ENCODE measurements around the gene PTPRM.

Gene PTPRM

GRCh38 chr18:7974200-7974874 lies 407.2 kb downstream of the PTPRM start:
- DNase-seq, result no peak

GRCh38 chr18:7977897-7978296 lies 410.8 kb downstream of the PTPRM start:
- no peak for DNase-seq

DNA sequence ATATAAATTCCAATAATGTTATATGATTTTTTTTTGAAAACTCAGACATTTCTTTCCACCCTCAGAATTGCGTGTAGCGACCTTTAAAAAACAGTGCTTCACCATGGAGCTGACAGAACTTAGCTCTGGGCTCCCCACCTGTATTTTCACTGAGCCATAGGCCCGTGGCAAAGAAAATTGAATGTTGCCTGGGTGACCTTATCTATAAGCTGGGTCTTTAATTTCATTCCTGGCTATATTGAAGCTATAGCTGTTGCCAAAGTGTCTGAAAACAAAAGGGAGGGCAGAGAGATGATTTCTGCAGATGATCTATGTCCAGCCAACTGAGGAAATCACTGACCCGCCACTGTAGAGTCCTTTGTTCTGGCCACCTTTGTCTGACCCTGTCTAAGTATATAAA lies 411.7 kb downstream of the PTPRM start:
- no peak for DNase-seq

GRCh38 chr18:7979714-7980113 lies 412.6 kb downstream of the PTPRM start:
- no peak for DNase-seq

DNA sequence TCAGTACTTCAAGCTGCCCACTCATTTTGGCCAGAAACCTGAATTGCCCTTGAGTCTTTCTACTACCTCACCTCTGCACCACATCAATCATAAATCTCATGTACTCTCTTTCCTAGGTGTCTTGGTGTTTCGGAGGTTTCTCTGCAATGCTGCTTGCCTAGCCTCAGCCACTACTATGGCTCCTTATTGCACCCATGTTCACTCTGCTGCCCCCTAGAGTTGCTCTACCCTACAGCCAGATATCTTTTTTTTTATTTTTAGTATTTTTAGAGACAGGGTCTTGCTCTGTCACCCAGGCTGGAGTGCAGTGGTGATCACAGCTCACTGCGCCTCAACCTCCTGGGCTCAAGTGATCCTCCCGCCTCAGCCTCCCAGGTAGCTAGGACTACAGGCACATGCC lies 413.0 kb downstream of the PTPRM start:
- DNase-seq, result no peak

- no peak for DNase-seq
Observed at GRCh38 chr18:7980656-7981055, 413.5 kb downstream of the PTPRM start.

GRCh38 chr18:7982216-7982615 lies 415.1 kb downstream of the PTPRM start:
- no peak for DNase-seq

DNA sequence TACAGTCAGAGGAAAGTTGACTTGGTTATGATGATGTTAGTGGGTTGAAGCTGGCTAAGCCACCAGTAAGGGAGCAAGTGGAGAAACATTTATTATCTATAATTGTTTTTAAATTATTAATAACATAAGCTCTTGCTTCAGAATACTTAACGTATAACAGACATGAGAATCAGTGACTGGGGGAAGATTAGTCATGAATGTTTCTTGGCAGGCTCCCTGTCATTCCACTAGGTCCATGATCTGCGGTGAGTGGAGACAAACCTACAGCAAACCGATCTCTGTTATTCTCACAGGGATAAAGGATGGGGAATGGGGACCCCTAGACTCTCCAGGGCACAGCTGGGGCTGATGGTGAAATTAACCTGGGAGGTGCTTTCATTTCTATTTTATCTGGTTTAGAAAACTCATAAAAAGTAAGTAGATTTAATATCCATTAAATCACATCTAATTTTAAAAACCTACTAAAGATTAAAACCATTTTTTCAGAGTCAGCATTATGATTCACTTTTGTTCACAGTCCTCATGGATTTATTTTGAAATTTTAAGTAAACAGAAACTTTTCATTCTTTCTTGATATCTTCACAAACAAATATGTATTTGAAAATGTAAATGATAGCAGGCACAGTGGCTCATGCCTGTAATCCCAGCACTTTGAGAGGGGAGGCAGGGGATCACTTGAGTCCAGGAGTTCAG lies 420.3 kb downstream of the PTPRM start:
- no peak for DNase-seq

DNA sequence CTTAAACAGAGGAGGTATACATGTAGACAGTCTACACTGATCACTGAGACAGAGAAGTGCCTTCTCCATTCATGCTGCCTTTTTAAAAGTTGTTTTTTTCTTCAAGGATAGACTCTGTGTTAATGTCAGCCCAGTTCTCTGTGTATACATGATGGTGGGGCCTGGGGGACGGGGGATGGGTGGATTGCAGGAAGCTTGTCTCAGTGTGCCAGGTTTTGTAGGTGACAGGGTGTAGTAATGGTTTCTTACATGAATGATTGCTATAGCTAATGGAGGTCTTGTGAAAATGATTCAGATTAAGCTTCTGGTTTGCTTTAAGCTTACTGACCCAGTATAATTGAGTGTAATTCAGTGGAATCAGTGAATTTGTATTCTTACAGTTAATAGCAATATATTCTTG lies 423.6 kb downstream of the PTPRM start:
- DNase-seq, result no peak

DNA sequence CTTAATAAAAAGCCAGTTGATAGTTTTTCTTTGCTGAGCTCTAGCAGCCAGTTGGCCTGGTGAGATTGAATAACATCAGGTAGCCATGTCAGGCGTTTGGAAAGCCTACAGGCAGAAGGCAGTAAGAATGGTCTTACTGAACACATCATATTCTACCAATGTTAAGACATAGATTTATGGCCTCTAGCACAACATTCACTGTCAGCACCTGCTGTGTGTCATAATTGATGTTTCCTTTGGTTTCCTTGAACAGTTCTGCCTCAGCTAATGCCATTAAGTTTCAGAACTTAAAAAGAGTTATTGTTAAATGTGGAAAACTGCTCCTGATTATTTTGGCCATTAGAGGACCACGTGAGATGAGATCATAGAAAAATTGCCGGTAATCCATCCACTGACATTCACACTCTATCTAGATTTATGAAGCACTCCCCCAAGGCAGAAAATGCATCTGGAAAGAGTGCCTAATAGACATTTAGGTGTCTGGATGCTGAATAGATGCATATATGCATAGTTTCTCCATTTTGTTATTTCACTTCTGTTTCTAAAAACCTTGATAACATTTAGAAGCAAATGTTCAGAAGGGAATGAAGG lies 434.7 kb downstream of the PTPRM start:
- DNase-seq, result no peak

- DNase-seq, result no peak
Observed at GRCh38 chr18:8003878-8004675, 437.0 kb downstream of the PTPRM start.

DNA sequence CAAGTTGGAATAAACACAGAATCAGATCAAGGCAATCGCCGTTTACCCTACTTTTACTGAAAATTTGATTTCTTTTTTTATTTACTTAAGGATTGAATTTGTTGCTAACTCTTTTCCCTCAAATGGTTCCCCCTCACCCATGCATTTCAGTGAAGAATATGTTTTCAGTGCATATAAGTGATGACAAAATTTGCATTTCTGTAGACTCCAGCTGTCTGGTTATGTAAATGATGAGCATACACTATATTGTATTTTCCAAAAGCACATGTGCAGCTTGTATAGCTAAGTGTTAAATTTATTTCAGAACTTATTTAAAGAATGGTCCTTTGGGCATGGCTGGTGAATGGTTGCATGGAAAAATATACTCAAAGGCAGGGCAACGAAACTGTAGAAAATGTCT lies 437.7 kb downstream of the PTPRM start:
- DNase-seq, result no peak

GRCh38 chr18:8005870-8006569 lies 438.9 kb downstream of the PTPRM start:
- no peak for DNase-seq

DNA sequence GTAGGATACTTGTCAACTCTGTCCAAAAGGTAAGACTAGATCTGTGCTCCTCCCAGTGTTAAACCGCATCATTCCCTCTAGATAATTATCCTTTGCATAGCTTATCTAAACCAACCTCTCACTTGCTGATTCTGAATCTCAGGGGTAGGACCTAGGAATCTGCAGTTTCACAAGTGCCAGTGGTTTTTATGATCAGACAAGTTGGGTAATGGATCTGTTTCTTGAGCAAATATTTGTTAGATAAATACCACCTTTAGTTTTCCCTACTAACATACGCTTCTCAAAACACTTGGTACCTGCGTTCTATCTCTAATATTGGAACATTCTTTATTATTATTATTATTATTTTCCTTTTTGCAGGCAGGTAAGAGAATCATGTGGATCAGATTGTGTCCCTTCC lies 439.9 kb downstream of the PTPRM start:
- DNase-seq, result no peak

DNA sequence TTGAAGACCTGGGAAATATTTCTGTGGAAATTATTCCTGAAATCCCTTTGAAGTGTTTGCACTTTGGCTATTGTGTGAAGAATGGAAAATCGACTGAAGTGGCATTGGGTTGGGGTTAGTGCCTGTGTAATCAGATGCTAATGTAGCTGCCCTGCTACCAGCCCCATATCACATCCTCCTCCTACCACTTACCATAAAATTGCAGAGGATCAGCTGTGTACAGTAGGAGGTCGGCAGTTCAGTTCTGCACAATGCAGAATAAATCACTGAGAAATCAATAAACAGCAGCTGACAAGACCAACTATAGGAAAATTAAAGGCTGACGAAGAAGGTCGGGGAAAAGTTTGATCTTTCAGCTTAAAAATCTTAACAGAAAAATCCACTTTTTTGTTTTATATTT lies 440.9 kb downstream of the PTPRM start:
- DNase-seq, result peak; percentile 8

GRCh38 chr18:8011361-8011760 lies 444.2 kb downstream of the PTPRM start:
- no peak for DNase-seq

GRCh38 chr18:8011906-8012305 lies 444.8 kb downstream of the PTPRM start:
- DNase-seq, result no peak

DNA sequence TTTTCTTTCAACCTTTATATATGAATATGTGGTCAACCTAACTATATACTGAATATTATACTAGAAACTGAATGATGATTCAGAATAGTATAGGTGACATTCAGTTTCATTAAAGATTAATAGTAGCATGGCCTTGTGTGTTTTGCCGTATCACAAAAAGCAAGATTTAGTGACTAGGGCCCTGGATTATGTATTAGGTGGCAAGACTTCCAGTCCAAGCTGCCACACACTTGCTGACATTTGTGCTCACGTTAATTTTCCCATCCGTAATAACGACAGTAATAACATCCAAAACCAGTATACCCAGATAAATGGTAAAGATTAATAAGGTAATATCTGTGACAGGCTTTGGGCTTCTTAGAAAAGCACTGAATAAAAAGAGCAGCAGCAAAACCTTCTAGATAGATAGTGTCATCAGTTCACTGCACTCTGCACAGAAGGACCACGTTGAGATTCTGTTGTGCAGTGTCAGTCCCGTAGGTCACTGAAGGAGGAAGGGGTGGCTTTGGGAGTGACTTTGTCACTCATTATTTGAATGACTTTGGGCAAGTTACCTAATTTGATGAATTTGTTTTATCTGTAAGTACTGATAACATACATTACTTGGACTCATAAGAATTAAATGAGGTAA lies 451.7 kb downstream of the PTPRM start:
- DNase-seq, result no peak

DNA sequence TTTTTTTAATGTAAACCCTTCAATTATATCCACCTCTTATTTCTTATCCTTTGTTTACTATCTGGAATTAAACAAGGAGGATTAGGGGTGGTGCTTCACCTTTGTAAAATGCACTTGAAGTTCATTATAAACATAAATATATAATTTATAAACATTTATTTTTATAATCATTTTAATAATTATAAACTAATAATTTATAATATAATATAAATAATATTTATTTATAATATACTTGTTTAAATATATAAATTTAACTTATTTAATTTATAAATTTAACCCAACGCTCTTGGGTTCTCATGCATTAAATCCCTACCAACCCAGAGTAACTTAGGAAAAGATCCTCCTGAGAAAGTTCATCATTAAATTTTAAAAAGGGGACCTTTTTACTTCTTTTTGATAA lies 452.5 kb downstream of the PTPRM start:
- no peak for DNase-seq

- no peak for DNase-seq
Observed at GRCh38 chr18:8020132-8020846, 453.2 kb downstream of the PTPRM start.

- DNase-seq, result no peak
Observed at GRCh38 chr18:8029061-8029460, 461.9 kb downstream of the PTPRM start.

GRCh38 chr18:8029731-8030130 lies 462.6 kb downstream of the PTPRM start:
- no peak for DNase-seq
